ENCODE results near the gene MYMX. TPM values are rescaled to one million over a fixed set of nuclear protein-coding genes. Genes with fewer than 3 reads are reported as not detected.

Gene MYMX
- polyA plus RNA-seq, 1 donor, result 0.13 TPM

Other genes starting within 250 kb of the MYMX start
- gene MRPL14, start 89.5 kb upstream of the MYMX start, polyA plus RNA-seq, result 51.4 TPM
- gene TMEM63B, start 89.4 kb upstream of the MYMX start, polyA plus RNA-seq, result 34.4 TPM
- gene CAPN11, start 58.1 kb upstream of the MYMX start, polyA plus RNA-seq, result 0.03 TPM
- 47.4 TPM for gene SLC29A1, start 6.7 kb downstream of the MYMX start, polyA plus RNA-seq
- gene HSP90AB1, start 30.2 kb downstream of the MYMX start, polyA plus RNA-seq, result 830 TPM
- gene SLC35B2, start 40.6 kb downstream of the MYMX start, polyA plus RNA-seq, result 43.5 TPM
- gene NFKBIE, start 48.6 kb downstream of the MYMX start, polyA plus RNA-seq, result 10.5 TPM
- 3.2 TPM for gene TMEM151B, start 53.5 kb downstream of the MYMX start, polyA plus RNA-seq
- 14.3 TPM for gene AARS2, start 96.4 kb downstream of the MYMX start, polyA plus RNA-seq
- not detected for gene SPATS1, start 125.7 kb downstream of the MYMX start, polyA plus RNA-seq
- 21.2 TPM for gene CDC5L, start 170.8 kb downstream of the MYMX start, polyA plus RNA-seq

Measured in large intestine (tissue), 1 donor.